SU-DHL-6 (cell line): ENCODE data around the gene GRIA1.

Experiments
- H2AFZ ChIP-seq: fragments of 200-600 bp; sonication (generic); 2 replicates; pipeline ENCODE4 v1.6.1; 2014; ENCODE audit warnings: low read depth, mild to moderate bottlenecking, moderate library complexity, mixed read lengths, antibody characterized with exemption, low read length; ENCODE audit not compliant: severe bottlenecking
- H3F3A ChIP-seq: fragments of 200-600 bp; shearing (Covaris generic); 2 replicates; pipeline ENCODE4 v1.6.0; 2016; ENCODE audit warnings: antibody characterized with exemption, mild to moderate bottlenecking; ENCODE audit not compliant: insufficient read depth
- H3K27ac ChIP-seq: fragments of 200-600 bp; sonication (generic); 2 replicates; pipeline ENCODE4 v1.5.1; 2016; ENCODE audit warnings: low read depth, mild to moderate bottlenecking, low read length, moderate library complexity, mixed read lengths
- H3K27me3 ChIP-seq: fragments of 200-600 bp; sonication (generic), shearing (Covaris generic); 2 replicates; pipeline ENCODE4 v1.6.0; 2014; ENCODE audit warnings: mild to moderate bottlenecking, low read length
- H3K36me3 ChIP-seq: fragments of 200-600 bp; sonication (generic); 2 replicates; pipeline ENCODE4 v1.6.1; 2014; ENCODE audit warnings: mild to moderate bottlenecking, low read length, mixed read lengths
- H3K4me2 ChIP-seq: fragments of 300-600, 200-600 bp; shearing (Covaris generic), sonication (generic); 2 replicates; pipeline ENCODE4 v1.6.0; 2014; ENCODE audit warnings: low read length, low read depth, mild to moderate bottlenecking; ENCODE audit not compliant: poor library complexity, severe bottlenecking
- H3K4me3 ChIP-seq: fragments of 200-600 bp; sonication (generic); 2 replicates; pipeline ENCODE4 v1.5.1; 2014; ENCODE audit warnings: antibody characterized with exemption, low read length, mild to moderate bottlenecking, mixed read lengths; ENCODE audit not compliant: insufficient read depth, poor library complexity, severe bottlenecking
- H3K79me2 ChIP-seq: fragments of 200-600 bp; sonication (generic); 2 replicates; pipeline ENCODE4 v1.6.1; 2014; ENCODE audit warnings: mild to moderate bottlenecking, low read length, moderate library complexity; ENCODE audit not compliant: insufficient read depth
- H3K9ac ChIP-seq: fragments of 200-600 bp; sonication (generic); 2 replicates; pipeline ENCODE4 v1.7.0; 2014; ENCODE audit warnings: mild to moderate bottlenecking, low read length
- H3K9me2 ChIP-seq: fragments of 200-600 bp; sonication (generic); replicated peaks from 2 replicates; pipeline ENCODE4 v1.6.1; 2014; ENCODE audit warnings: low read length; ENCODE audit not compliant: insufficient read depth
- H3K9me3 ChIP-seq: fragments of 200-600 bp; sonication (generic); 2 replicates; pipeline ENCODE4 v1.6.1; 2014; ENCODE audit warnings: low read length, mixed read lengths; ENCODE audit not compliant: insufficient read depth
- H4K20me1 ChIP-seq: fragments of 200-600 bp; sonication (generic); 2 replicates; pipeline ENCODE4 v1.6.1; 2014; ENCODE audit warnings: low read depth, mild to moderate bottlenecking, antibody characterized with exemption, low read length, moderate library complexity, mixed read lengths
- CTCF ChIP-seq: fragments of 200-600 bp; sonication (generic); IDR thresholded peaks from one replicate; pipeline ENCODE4 v1.5.1; 2017; ENCODE audit warnings: antibody characterized with exemption, mild to moderate bottlenecking, low read length, moderate library complexity; ENCODE audit not compliant: insufficient read depth, poor library complexity, severe bottlenecking
- EZH2phosphoT487 ChIP-seq: fragments of 200-600 bp; sonication (generic), shearing (Covaris generic); conservative IDR thresholded peaks from 2 replicates; pipeline ENCODE4 v1.6.1; 2018; ENCODE audit warnings: mild to moderate bottlenecking, antibody characterized with exemption, low read length, moderate library complexity, mixed read lengths

GRIA1 gene

DNA sequence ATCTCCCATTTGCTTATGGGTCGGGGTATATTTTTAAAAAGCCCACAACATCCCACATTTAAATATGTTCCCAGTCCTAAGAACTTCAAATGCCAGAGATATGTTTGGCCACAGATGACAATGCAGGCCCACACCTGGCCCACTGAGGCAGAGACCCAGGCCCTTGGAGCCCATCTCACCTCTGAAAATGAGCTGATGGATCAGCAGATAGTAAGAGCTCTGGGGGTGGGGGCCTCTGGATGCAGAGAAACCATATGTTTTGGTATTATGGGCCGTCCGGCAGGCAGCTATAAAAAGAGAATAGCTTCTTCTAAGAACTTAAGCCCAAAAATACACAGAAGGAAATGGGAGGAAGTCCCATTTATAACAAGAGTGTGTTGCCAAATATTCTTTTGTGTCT, 256.0 kb downstream of the GRIA1 start:
- Histone ChIP-seq H3K4me3 (no peak overlapping the region), H3K36me3 (no peaks in the 10 kb centered on the region), H3K4me2 (no peak overlapping the region), H3K9ac (no peak overlapping the region), H3K27me3 (no peaks in the 10 kb centered on the region), H3K9me3 (no peaks in the 10 kb centered on the region), H3K9me2 (no peaks in the 10 kb centered on the region; the same call in 1 of the 2 replicates), H4K20me1 (no peaks in the 10 kb centered on the region), H3K27ac (no peak overlapping the region), H2AFZ (no peak overlapping the region), H3K79me2 (no peaks in the 10 kb centered on the region), H3F3A (no peaks in the 10 kb centered on the region)
- TF ChIP-seq CTCF (no peak), EZH2phosphoT487 (no peak)

DNA sequence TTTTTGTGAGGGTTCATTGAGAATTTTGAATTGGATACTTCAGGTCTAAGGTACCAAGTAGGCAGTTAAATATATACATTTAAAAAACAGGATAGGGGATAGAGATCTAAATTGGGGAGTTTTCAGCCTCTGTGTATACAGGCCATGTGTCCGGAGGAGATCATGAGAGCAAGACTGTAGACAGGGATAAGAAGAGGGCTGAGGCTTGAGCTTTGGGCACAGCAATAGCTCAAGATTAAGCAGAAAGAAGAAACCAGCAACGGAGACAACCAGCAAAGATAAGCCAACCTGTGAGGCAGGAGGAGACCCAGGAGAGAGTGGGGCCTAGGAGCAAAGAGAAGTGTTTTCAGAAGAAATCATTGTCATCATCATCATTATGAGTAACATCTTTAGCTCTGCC, 258.4 kb downstream of the GRIA1 start:
- no peak overlapping the region for H3K4me2 ChIP-seq
- H3K9me2 ChIP-seq, result no peaks in the 10 kb centered on the region; the same call in 1 of the 2 replicates
- H2AFZ ChIP-seq, result no peak overlapping the region
- no peaks in the 10 kb centered on the region for H3K9me3 ChIP-seq
- no peaks in the 10 kb centered on the region for H3K79me2 ChIP-seq
- no peak overlapping the region for H3K9ac ChIP-seq
- TF ChIP-seq EZH2phosphoT487 (no peak), CTCF (no peak)
- H3K36me3 ChIP-seq, result no peaks in the 10 kb centered on the region
- no peaks in the 10 kb centered on the region for H3K27me3 ChIP-seq
- H3F3A ChIP-seq, result no peaks in the 10 kb centered on the region
- no peaks in the 10 kb centered on the region for H4K20me1 ChIP-seq
- H3K27ac ChIP-seq, result no peak overlapping the region
- no peak overlapping the region for H3K4me3 ChIP-seq

- no peak overlapping the region for H2AFZ ChIP-seq
- H3K4me2 ChIP-seq, result no peak overlapping the region
- no peaks in the 10 kb centered on the region for H3K27me3 ChIP-seq
- H3K9ac ChIP-seq, result no peak overlapping the region
- H3K9me2 ChIP-seq, result no peaks in the 10 kb centered on the region; the same call in 1 of the 2 replicates
- TF ChIP-seq CTCF (no peak), EZH2phosphoT487 (no peak)
- no peaks in the 10 kb centered on the region for H3K9me3 ChIP-seq
- H3K79me2 ChIP-seq, result no peaks in the 10 kb centered on the region
- H4K20me1 ChIP-seq, result no peaks in the 10 kb centered on the region
- H3K27ac ChIP-seq, result no peak overlapping the region
- no peaks in the 10 kb centered on the region for H3F3A ChIP-seq
- no peaks in the 10 kb centered on the region for H3K36me3 ChIP-seq
- H3K4me3 ChIP-seq, result no peak overlapping the region
Observed at GRCh38 chr5:153749960-153750359, 259.5 kb downstream of the GRIA1 start.

DNA sequence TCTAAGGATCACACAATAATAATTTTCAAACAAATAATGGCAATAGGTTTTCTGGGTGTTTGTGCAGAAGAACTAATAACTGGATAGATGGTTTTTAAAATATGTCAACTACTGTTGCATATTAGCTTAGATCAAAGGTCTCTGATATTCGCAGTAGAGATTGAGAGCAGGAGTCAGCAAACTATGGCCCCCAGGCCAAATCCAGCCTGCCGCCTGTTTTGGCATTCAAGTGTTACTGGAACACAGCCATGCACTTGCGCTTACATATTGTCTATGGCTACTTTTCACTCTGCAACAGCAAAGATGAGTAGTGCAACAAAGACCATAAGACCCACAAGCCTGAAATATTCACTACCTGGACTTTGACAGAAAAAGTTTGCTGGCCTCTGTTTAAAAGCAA, 260.8 kb downstream of the GRIA1 start:
- Histone ChIP-seq H2AFZ (no peak overlapping the region), H3K9me2 (no peaks in the 10 kb centered on the region; the same call in 1 of the 2 replicates), H3K9me3 (no peaks in the 10 kb centered on the region), H3K9ac (no peak overlapping the region), H3K4me3 (no peak overlapping the region), H3F3A (no peaks in the 10 kb centered on the region), H3K36me3 (no peaks in the 10 kb centered on the region), H3K27me3 (no peaks in the 10 kb centered on the region), H4K20me1 (no peaks in the 10 kb centered on the region), H3K27ac (no peak overlapping the region), H3K4me2 (no peak overlapping the region), H3K79me2 (no peaks in the 10 kb centered on the region)
- TF ChIP-seq EZH2phosphoT487 (no peak), CTCF (no peak)
